Activated naive CD4-positive, alpha-beta T cell treated with Interleukin-2 at 50 U/mL for 16 hours (primary cell): ENCODE data around the gene DSCAML1.

ENCODE experiments used
- DNase-seq: peaks from one replicate; pipeline ENCODE4 v3.0.0-alpha.2; 2020

The DSCAML1 gene

GRCh38 chr11:117541211-117541610 is 255.8 kb downstream of the DSCAML1 start:
- no peak for DNase-seq

- no peak for DNase-seq
Observed at GRCh38 chr11:117538263-117539135, 258.5 kb downstream of the DSCAML1 start.

- no peak for DNase-seq
Observed at GRCh38 chr11:117535850-117536411, 261.1 kb downstream of the DSCAML1 start.

- no peak for DNase-seq
Observed at GRCh38 chr11:117535201-117535849, 261.7 kb downstream of the DSCAML1 start.

GRCh38 chr11:117532568-117532967 is 264.4 kb downstream of the DSCAML1 start:
- DNase-seq: no peak

- no peak for DNase-seq
Observed at GRCh38 chr11:117529816-117530215, 267.2 kb downstream of the DSCAML1 start.

- DNase-seq: no peak
Observed at GRCh38 chr11:117528097-117528721, 268.8 kb downstream of the DSCAML1 start.

GRCh38 chr11:117527271-117527670 is 269.7 kb downstream of the DSCAML1 start:
- no peak for DNase-seq

GRCh38 chr11:117525866-117526542 is 271.0 kb downstream of the DSCAML1 start:
- DNase-seq: no peak

GRCh38 chr11:117524468-117525183 is 272.4 kb downstream of the DSCAML1 start:
- no peak for DNase-seq

GRCh38 chr11:117523680-117524079 is 273.3 kb downstream of the DSCAML1 start:
- no peak for DNase-seq

GRCh38 chr11:117521974-117522373 is 275.0 kb downstream of the DSCAML1 start:
- DNase-seq: no peak

- no peak for DNase-seq
Observed at GRCh38 chr11:117520966-117521365, 276.1 kb downstream of the DSCAML1 start.

GRCh38 chr11:117520201-117520600 is 276.8 kb downstream of the DSCAML1 start:
- no peak for DNase-seq

GRCh38 chr11:117519590-117519989 is 277.4 kb downstream of the DSCAML1 start:
- DNase-seq: no peak

GRCh38 chr11:117519170-117519569 is 277.8 kb downstream of the DSCAML1 start:
- DNase-seq: no peak

GRCh38 chr11:117518455-117518854 is 278.6 kb downstream of the DSCAML1 start:
- no peak for DNase-seq

GRCh38 chr11:117517097-117517496 is 279.9 kb downstream of the DSCAML1 start:
- no peak for DNase-seq

- DNase-seq: no peak
Observed at GRCh38 chr11:117515892-117516787, 280.9 kb downstream of the DSCAML1 start.

- DNase-seq: no peak
Observed at GRCh38 chr11:117514256-117514655, 282.8 kb downstream of the DSCAML1 start.

GRCh38 chr11:117513666-117514065 is 283.4 kb downstream of the DSCAML1 start:
- no peak for DNase-seq
